ENCODE data around the gene RPS3. TPM values are rescaled to one million over a fixed set of nuclear protein-coding genes. Genes with fewer than 3 reads are reported as not detected.

The RPS3 gene
- total RNA-seq, 3 donors from 2014 or later: 1,024 to 2,406 (median 1,978) TPM

DNA sequence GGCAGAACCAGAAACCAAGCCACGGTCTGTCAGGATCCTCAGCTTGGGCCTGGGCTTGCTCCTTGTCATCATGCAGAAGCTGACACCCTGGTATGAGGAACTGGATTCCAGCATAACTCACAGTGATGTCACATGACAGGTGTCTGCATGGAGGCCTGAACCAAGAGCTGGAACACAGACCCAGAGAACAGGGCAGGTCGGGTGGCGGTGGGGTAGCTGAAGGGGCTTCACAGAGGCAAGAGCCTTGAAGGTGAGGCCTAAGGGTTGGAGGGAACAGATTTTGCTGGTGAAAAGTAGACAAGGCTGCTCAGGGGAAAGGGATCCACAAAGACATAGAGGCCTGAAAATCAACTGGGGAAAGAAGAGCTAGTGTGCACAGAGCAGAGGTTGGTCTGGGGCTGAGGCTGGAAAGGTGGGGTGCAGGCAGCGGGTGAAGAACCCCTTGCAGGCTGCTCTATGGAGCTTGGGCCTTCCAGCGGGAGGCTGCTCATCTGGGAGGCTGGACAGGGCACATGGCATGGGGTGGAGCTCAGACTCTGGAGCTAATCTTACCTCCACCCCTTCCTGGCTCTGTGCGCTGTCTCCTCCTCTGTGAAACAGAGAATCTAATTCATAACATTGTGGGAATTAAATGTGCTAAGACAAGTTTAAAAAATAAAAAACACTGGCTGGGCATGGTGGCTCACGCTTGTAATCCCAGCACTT, 18.4 kb upstream of the RPS3 start:
- H3K4me1 ChIP-seq: no peaks in the 10 kb centered on the region
- no peak overlapping the region for H3K4me3 ChIP-seq
- H3K27ac ChIP-seq: peak overlapping the region in 1 of 2 donors; percentile 58
- H3K9me3 ChIP-seq: no peaks in the 10 kb centered on the region
- TF ChIP-seq POLR2A (IDR thresholded peaks at IDR 0.05) (no peak), POLR2AphosphoS5 (IDR thresholded peaks at IDR 0.05) (peak in 1 of 3 donors; percentile 23)
- DNase-seq (ENCODE audit: low spot score in 2 of 2): peak in 1 of 2 donors; percentile 60
- no peaks in the 10 kb centered on the region for H3K27me3 ChIP-seq
- H3K36me3 ChIP-seq: no peaks in the 10 kb centered on the region
- intact Hi-C loops (cut with DNase I; ENCODE audit: low total_unique reads): no loop called here

DNA sequence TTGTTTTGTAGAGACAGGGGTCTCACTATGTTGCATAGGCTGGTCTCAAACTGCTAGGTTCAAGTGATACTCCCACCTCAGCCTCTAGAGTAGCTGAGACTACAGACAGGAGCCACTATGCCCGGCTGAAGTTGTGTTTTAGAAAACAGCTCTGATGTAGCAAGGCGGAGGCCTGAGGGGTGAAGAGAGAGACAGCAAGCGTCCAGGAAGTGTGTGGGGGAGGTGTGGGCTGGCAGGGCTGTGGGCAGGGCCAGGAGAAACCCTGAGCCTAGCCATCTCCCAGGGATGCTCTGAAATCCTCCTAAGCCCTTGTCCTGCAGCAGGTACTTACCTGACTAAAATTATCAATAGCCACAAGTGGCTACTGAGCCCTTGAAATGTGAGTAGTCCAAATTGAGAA, 16.1 kb upstream of the RPS3 start:
- Histone ChIP-seq H3K27me3 (no peaks in the 10 kb centered on the region), H3K4me1 (peaks cover 0 to under 1% of the 10 kb centered on the region in 2 donors), H3K36me3 (no peaks in the 10 kb centered on the region), H3K27ac (no peak overlapping the region), H3K9me3 (no peaks in the 10 kb centered on the region), H3K4me3 (no peak overlapping the region)
- peak in 1 of 2 donors; percentile 62 for DNase-seq (ENCODE audit: low spot score in 2 of 2)
- TF ChIP-seq, protein P1, sequence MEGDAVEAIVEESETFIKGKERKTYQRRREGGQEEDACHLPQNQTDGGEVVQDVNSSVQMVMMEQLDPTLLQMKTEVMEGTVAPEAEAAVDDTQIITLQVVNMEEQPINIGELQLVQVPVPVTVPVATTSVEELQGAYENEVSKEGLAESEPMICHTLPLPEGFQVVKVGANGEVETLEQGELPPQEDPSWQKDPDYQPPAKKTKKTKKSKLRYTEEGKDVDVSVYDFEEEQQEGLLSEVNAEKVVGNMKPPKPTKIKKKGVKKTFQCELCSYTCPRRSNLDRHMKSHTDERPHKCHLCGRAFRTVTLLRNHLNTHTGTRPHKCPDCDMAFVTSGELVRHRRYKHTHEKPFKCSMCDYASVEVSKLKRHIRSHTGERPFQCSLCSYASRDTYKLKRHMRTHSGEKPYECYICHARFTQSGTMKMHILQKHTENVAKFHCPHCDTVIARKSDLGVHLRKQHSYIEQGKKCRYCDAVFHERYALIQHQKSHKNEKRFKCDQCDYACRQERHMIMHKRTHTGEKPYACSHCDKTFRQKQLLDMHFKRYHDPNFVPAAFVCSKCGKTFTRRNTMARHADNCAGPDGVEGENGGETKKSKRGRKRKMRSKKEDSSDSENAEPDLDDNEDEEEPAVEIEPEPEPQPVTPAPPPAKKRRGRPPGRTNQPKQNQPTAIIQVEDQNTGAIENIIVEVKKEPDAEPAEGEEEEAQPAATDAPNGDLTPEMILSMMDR (IDR thresholded peaks at IDR 0.05): no peak
- TF ChIP-seq POLR2AphosphoS5 (IDR thresholded peaks at IDR 0.05): no peak
- TF ChIP-seq POLR2A (IDR thresholded peaks at IDR 0.05): no peak
- intact Hi-C loops (cut with DNase I; ENCODE audit: low total_unique reads): no loop called here

DNA sequence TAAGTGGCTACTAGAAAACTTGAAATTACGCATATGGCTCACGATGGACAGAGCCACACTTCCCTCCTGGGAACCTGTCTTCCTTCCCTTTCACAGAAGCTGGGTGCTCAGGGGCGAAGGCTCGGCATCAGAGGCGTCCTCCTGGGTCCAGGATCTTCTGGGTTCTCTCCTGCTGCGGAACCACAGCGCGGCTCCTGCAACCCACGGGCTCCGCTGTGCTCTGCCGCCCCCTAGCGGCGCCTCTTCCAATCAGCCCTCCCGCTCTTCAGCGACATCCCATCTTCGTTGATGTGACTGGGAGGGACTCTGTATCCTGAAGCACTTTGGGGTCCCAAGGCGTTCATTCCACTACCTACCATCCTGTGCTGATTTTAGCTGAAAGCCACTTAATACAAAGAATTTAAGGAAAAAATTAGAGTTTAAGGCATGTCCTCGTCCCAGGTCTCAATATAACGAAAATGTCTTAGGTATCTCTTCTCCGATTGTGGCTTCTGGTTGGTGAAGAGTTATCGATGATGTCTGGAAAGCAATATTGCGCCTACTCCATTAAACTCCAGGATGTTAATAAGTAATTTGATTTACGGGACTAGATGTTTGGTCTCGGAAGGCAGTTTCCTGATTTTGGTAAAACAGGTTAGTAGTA, 14.8 kb upstream of the RPS3 start:
- Histone ChIP-seq H3K36me3 (no peaks in the 10 kb centered on the region), H3K4me3 (no peak overlapping the region), H3K4me1 (peaks cover 0 to 4% of the 10 kb centered on the region in 2 donors), H3K9me3 (no peaks in the 10 kb centered on the region), H3K27me3 (no peaks in the 10 kb centered on the region), H3K27ac (no peak overlapping the region)
- TF ChIP-seq POLR2AphosphoS5 (IDR thresholded peaks at IDR 0.05) (peak in 2 of 3 donors; percentile 42 to 60), POLR2A (IDR thresholded peaks at IDR 0.05) (no peak)
- TF ChIP-seq, protein P1 (IDR thresholded peaks at IDR 0.05): peak; percentile 94 to 96 (median 96)
- intact Hi-C loops (cut with DNase I; ENCODE audit: low total_unique reads): loop anchor here (2.0 to 5.0 kb wide), 2 partner anchors 104 to 148 kb away; no protein-coding TSS in a partner anchor
- DNase-seq (ENCODE audit: low spot score in 2 of 2): peak; percentile 55 to 72

DNA sequence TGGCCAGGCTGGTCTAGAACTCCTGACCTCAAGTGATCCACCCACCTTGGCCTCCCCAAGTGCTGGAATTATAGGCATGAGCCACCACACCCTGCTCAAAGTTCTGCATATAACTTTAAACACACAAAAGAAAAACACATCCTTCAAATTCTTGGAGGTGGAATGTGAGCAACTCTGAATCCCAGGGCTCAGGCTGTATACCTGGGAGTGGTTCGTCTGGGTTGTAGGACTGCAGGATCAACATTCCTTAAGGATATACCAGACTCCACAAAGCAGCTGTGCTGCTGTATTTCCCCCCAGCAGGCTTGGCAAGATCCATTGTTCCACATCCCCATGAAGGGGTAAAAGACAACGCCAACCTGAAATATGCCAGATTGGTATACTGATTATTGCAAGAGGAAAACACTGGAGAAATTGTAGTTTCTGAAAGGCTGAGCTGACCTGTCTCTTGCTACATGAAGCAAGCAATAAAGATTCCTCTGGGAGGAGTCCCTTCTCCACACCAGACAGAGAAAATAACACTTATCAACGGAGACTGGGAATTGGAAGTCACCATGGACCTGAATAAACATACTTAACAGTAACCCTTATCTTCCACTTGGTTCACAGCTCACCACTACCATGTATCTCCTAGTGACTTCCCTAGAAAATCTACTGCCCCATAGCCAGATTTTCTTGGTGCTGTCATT, 12.2 kb upstream of the RPS3 start:
- H3K27ac ChIP-seq: no peak overlapping the region
- H3K9me3 ChIP-seq: no peaks in the 10 kb centered on the region
- H3K4me1 ChIP-seq: peaks cover 0 to 4% of the 10 kb centered on the region in 2 donors
- intact Hi-C loops (cut with DNase I; ENCODE audit: low total_unique reads): loop anchor here (5.0 kb wide), 1 partner anchor 145 kb away; no protein-coding TSS in a partner anchor
- no peaks in the 10 kb centered on the region for H3K36me3 ChIP-seq
- no peak for DNase-seq (ENCODE audit: low spot score in 2 of 2)
- no peak overlapping the region for H3K4me3 ChIP-seq
- TF ChIP-seq, protein P1 (IDR thresholded peaks at IDR 0.05): no peak
- no peak for TF ChIP-seq POLR2A (IDR thresholded peaks at IDR 0.05)
- no peak for TF ChIP-seq POLR2AphosphoS5 (IDR thresholded peaks at IDR 0.05)
- no peaks in the 10 kb centered on the region for H3K27me3 ChIP-seq

DNA sequence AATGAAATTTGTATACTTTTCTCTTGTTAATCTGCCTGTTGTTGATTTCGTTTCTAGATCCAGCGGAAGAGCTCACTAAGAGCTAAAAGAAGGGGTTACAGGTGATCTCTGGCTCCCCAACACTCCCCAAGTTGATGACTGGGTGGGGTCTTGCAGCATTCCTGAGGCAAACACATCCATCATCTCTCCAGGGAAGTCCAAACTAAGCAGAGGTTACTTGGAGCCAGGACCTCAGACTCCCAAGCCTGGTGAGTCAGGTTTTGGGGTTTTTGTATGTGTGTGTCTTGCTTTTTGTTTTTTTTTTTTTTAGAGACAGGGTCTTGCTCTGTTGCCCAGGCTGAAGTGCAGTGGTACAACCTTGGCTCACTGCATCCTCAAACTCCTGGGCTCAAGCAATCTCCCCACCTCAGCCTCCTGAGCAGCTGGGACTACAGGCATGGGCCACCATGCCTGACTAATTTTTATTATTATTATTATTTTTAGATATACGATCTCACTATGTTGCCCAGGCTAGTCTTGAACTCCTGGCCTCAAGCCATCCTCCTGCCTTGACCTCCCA, 11.5 kb upstream of the RPS3 start:
- DNase-seq (ENCODE audit: low spot score in 2 of 2): no peak
- no peak overlapping the region for H3K4me3 ChIP-seq
- no peak overlapping the region for H3K27ac ChIP-seq
- peaks cover 0 to 4% of the 10 kb centered on the region in 2 donors for H3K4me1 ChIP-seq
- TF ChIP-seq, protein P1 (IDR thresholded peaks at IDR 0.05): no peak
- TF ChIP-seq POLR2A (IDR thresholded peaks at IDR 0.05) (no peak), POLR2AphosphoS5 (IDR thresholded peaks at IDR 0.05) (no peak)
- intact Hi-C loops (cut with DNase I; ENCODE audit: low total_unique reads): loop anchor here (5.0 kb wide), 1 partner anchor 144 kb away; no protein-coding TSS in a partner anchor
- H3K36me3 ChIP-seq: no peaks in the 10 kb centered on the region
- H3K9me3 ChIP-seq: no peaks in the 10 kb centered on the region
- no peaks in the 10 kb centered on the region for H3K27me3 ChIP-seq

All from breast epithelium (tissue), 4 donors.